Measurements from ENCODE around the gene PTPN2.

PTPN2 gene

DNA sequence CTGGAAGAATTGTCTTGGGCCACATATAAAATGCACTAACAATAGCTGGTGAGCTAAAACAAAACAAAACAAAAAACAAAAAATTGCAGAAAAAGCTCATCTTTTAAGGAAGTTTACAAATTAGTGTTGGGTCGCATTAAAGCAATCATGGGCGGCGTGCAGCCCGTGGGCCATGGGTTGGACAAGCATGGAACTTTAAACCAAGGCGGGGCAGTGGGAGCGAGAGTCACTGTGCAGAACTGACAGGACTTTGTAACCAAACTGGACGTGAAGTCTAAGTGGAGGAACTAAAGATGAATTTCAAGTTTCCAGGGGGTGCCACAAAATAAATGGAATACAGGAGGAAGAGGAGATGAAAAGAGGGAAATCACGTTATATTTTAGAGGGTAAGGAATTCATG lies 100.5 kb downstream of the PTPN2 start:
- TF ChIP-seq GABPA (IDR thresholded peaks at IDR 0.05; ENCODE audit: low read depth), result no peak
- no peak for TF ChIP-seq CTCF (IDR thresholded peaks at IDR 0.05; ENCODE audit: insufficient read depth, low read length)
- TF ChIP-seq REST (IDR thresholded peaks at IDR 0.05; ENCODE audit: insufficient replicate concordance, low read depth), result no peak
- no peak for TF ChIP-seq SPI1 (IDR thresholded peaks at IDR 0.05; ENCODE audit: borderline replicate concordance, low read depth)
- no peak for TF ChIP-seq POLR2AphosphoS5 (IDR thresholded peaks at IDR 0.05; ENCODE audit: low read depth)
- Histone ChIP-seq H3K27ac (replicated peaks) (no peak overlapping the region), H3K4me3 (replicated peaks; ENCODE audit: insufficient read depth, low read length) (no peak overlapping the region), H3K27me3 (ENCODE audit: insufficient read depth, poor library complexity, severe bottlenecking) (no peaks in the 10 kb centered on the region)
- DNase-seq (ENCODE audit: low read depth in 1 of 2, low spot score in 1 of 2), result no peak

DNA sequence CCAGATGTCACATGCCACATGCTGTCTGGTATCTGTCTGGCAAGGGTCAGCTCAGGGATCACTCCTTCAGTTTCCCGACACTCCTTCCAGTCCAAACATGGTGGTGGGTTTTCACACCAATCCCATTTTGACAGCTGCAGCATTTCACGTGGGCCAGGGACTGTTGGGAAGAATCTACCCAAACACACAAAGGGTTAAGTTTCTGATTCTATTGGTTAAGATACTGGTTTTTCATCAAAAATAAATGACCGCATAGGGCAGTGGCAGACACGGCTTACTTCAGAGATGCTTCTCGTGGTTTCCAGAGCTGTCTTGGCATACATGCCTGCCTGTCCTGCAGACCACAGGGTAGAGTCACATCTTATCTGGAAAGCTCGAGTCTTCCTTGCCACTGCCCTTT lies 101.5 kb downstream of the PTPN2 start:
- no peak for TF ChIP-seq SPI1 (IDR thresholded peaks at IDR 0.05; ENCODE audit: borderline replicate concordance, low read depth)
- TF ChIP-seq POLR2AphosphoS5 (IDR thresholded peaks at IDR 0.05; ENCODE audit: low read depth), result no peak
- TF ChIP-seq CTCF (IDR thresholded peaks at IDR 0.05; ENCODE audit: insufficient read depth, low read length), result no peak
- no peak for TF ChIP-seq REST (IDR thresholded peaks at IDR 0.05; ENCODE audit: insufficient replicate concordance, low read depth)
- no peak for TF ChIP-seq GABPA (IDR thresholded peaks at IDR 0.05; ENCODE audit: low read depth)
- DNase-seq (ENCODE audit: low read depth in 1 of 2, low spot score in 1 of 2), result no peak
- H3K4me3 ChIP-seq (replicated peaks; ENCODE audit: insufficient read depth, low read length), result no peak overlapping the region
- no peak overlapping the region for H3K27ac ChIP-seq (replicated peaks)
- H3K27me3 ChIP-seq (ENCODE audit: insufficient read depth, poor library complexity, severe bottlenecking), result no peaks in the 10 kb centered on the region

DNA sequence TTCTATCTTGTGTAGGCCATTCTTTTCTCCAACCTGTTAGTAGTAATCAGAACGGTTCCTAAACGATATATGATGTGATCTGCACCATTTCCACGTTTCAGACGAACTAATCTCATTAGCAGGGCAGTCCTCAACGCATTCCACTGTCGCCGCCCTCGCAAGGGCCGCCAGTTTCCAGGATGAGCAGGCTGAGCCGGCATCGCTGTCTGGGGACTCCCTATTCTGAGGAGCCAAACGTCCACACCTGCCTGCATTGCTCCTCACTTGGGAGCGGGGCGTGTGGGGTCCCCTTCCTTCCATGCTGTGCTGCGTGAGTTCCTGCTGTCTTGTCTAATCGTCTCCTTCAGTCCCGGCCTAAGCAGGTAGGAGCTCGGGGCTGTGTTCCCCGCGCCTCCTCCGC lies 104.6 kb downstream of the PTPN2 start:
- no peak overlapping the region for H3K4me3 ChIP-seq (replicated peaks; ENCODE audit: insufficient read depth, low read length)
- DNase-seq (ENCODE audit: low read depth in 1 of 2, low spot score in 1 of 2), result no peak
- no peak for TF ChIP-seq POLR2AphosphoS5 (IDR thresholded peaks at IDR 0.05; ENCODE audit: low read depth)
- no peak for TF ChIP-seq GABPA (IDR thresholded peaks at IDR 0.05; ENCODE audit: low read depth)
- TF ChIP-seq REST (IDR thresholded peaks at IDR 0.05; ENCODE audit: insufficient replicate concordance, low read depth), result no peak
- TF ChIP-seq CTCF (IDR thresholded peaks at IDR 0.05; ENCODE audit: insufficient read depth, low read length), result no peak
- TF ChIP-seq SPI1 (IDR thresholded peaks at IDR 0.05; ENCODE audit: borderline replicate concordance, low read depth), result no peak
- H3K27ac ChIP-seq (replicated peaks), result no peak overlapping the region
- no peaks in the 10 kb centered on the region for H3K27me3 ChIP-seq (ENCODE audit: insufficient read depth, poor library complexity, severe bottlenecking)
